ENCODE results near the gene MSRB2.

Gene MSRB2

GRCh38 chr10:23075672-23076071, 19.7 kb upstream of the MSRB2 start:
- TF ChIP-seq CTCF (IDR thresholded peaks at IDR 0.05; ENCODE audit: low read depth, low read length), result no peak
- Histone ChIP-seq H3K27me3 (ENCODE audit: insufficient read depth, low read depth, severe bottlenecking) (no peaks in the 10 kb centered on the region), H3K36me3 (no peaks in the 10 kb centered on the region), H3K4me3 (ENCODE audit: low read depth, low read length) (no peak overlapping the region), H3K9me3 (ENCODE audit: severe bottlenecking) (no peaks in the 10 kb centered on the region), H3K27ac (no peak overlapping the region)
- DNase-seq, result no peak

- Histone ChIP-seq H3K27me3 (ENCODE audit: insufficient read depth, low read depth, severe bottlenecking) (no peaks in the 10 kb centered on the region), H3K36me3 (no peaks in the 10 kb centered on the region), H3K9me3 (ENCODE audit: severe bottlenecking) (no peaks in the 10 kb centered on the region), H3K4me3 (ENCODE audit: low read depth, low read length) (no peak overlapping the region), H3K27ac (no peak overlapping the region)
- no peak for DNase-seq
- no peak for TF ChIP-seq CTCF (IDR thresholded peaks at IDR 0.05; ENCODE audit: low read depth, low read length)
Observed at GRCh38 chr10:23078114-23078513, 17.3 kb upstream of the MSRB2 start.

GRCh38 chr10:23079700-23080099, 15.7 kb upstream of the MSRB2 start:
- Histone ChIP-seq H3K4me3 (ENCODE audit: low read depth, low read length) (no peak overlapping the region), H3K36me3 (no peaks in the 10 kb centered on the region), H3K9me3 (ENCODE audit: severe bottlenecking) (no peaks in the 10 kb centered on the region), H3K27ac (no peak overlapping the region), H3K27me3 (ENCODE audit: insufficient read depth, low read depth, severe bottlenecking) (no peaks in the 10 kb centered on the region)
- DNase-seq, result peak; percentile 60
- TF ChIP-seq CTCF (IDR thresholded peaks at IDR 0.05; ENCODE audit: low read depth, low read length), result no peak

- Histone ChIP-seq H3K9me3 (ENCODE audit: severe bottlenecking) (no peaks in the 10 kb centered on the region), H3K27ac (no peak overlapping the region), H3K36me3 (no peaks in the 10 kb centered on the region), H3K27me3 (ENCODE audit: insufficient read depth, low read depth, severe bottlenecking) (no peaks in the 10 kb centered on the region), H3K4me3 (ENCODE audit: low read depth, low read length) (0 out of 2 replicates have a peak overlapping the region, but pooled peaks have one; percentile 18)
- TF ChIP-seq CTCF (IDR thresholded peaks at IDR 0.05; ENCODE audit: low read depth, low read length), result no peak
- no peak for DNase-seq
Observed at GRCh38 chr10:23080262-23080661, 15.1 kb upstream of the MSRB2 start.

- Histone ChIP-seq H3K36me3 (no peaks in the 10 kb centered on the region), H3K27ac (no peak overlapping the region), H3K4me3 (ENCODE audit: low read depth, low read length) (no peak overlapping the region), H3K27me3 (ENCODE audit: insufficient read depth, low read depth, severe bottlenecking) (no peaks in the 10 kb centered on the region), H3K9me3 (ENCODE audit: severe bottlenecking) (no peaks in the 10 kb centered on the region)
- no peak for TF ChIP-seq CTCF (IDR thresholded peaks at IDR 0.05; ENCODE audit: low read depth, low read length)
- DNase-seq, result peak; percentile 42
Observed at GRCh38 chr10:23081221-23081750, 14.1 kb upstream of the MSRB2 start.

- DNase-seq, result no peak
- 0 out of 2 replicates have a peak, but pooled peaks have one; percentile 3 for TF ChIP-seq CTCF (IDR thresholded peaks at IDR 0.05; ENCODE audit: low read depth, low read length)
Observed at GRCh38 chr10:23081891-23082290, 13.5 kb upstream of the MSRB2 start.

More at GRCh38 chr10:23081891-23082290, 13.5 kb upstream of the MSRB2 start:
- Histone ChIP-seq H3K27ac (no peak overlapping the region), H3K9me3 (ENCODE audit: severe bottlenecking) (no peaks in the 10 kb centered on the region), H3K4me3 (ENCODE audit: low read depth, low read length) (no peak overlapping the region), H3K27me3 (ENCODE audit: insufficient read depth, low read depth, severe bottlenecking) (no peaks in the 10 kb centered on the region), H3K36me3 (no peaks in the 10 kb centered on the region)
